GM12801 (cell line): ENCODE measurements around the gene TPCN2.

ENCODE experiments used
- CTCF ChIP-seq: IDR thresholded peaks from one replicate; pipeline ENCODE4 v1.5.1; 2011; ENCODE audit warnings: control low read depth; ENCODE audit not compliant: insufficient read length; ENCODE audit errors: extremely low read depth

TPCN2 gene

DNA sequence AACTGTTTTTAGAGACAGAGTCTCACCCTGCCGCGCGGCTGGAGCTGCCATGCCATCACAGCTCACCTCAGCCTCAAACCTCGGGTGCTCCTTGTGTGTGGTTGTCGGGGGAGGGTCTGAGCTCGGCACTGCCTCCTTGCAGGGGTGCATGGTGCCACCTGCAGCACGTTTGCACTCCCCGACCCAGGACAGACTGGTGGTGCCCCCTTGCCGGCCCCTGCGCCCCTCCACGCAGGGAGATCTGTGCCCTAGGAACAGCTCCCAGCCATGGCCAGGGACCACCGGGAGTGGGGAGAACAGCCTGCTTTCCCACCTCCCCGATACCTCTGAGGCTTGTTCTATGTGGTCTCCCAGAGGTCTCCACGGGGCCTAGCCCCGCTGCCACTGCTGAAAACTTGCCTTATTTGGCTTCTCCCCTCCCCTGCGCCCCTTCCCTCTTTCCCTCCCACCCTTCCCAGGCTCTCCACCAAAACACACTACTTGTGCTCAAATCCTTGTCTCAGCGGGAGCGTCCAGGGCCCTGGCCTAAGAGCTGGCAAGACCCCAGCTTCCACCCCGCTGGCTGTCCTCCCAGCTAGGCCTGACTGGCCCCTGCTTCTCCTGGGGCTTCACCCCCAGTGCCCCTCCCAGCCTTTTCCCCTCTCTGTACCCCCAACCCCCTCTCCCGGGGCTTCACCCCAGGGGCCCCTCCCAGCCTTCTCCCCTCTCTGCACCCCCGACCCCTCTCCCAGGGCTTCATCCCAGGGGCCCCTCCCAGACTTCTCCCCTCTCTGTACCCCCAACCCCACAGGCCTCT is 13.4 kb upstream of the TPCN2 start:
- TF ChIP-seq CTCF: no peak

GRCh38 chr11:69035946-69036340 is 12.8 kb upstream of the TPCN2 start:
- TF ChIP-seq CTCF: no peak

DNA sequence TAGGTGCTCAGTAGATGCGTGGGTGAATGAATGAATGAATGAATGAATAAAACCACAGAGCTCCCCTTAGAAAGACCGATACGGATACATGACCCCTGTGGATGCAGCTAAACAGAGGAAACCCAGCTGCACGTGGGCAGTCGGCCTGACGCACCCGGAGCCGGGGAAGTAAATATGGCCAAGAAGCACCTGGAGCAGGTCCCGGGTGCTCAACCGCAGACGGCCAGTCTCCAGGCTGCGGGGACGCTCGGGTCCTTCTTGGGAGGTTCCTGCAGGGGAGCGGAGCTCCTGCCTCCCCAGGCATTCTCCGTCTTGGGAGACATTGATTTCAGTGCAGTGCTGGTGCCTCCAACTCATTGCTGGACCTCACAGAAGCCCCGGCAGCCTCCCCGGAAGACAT is 11.7 kb upstream of the TPCN2 start:
- TF ChIP-seq CTCF: no peak

DNA sequence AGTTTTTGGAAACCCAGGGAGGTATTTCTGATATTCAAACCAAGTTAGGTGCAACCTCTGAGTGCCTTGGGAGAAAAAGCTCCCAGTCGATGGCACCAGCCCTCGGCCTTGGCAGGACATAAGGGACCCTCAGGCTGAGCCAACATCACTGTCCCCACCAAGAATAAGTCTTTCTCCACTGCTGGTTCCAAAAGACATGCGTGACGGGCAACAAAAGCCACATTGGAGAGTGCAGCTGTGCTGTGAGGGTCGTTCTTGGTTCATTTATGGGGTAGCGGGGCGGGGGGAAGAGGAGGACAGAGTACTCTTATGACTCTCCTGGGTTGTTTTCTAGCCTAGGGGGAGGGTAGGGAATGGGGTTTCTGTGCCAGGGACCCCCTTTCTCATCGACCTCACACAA is 11.2 kb upstream of the TPCN2 start:
- TF ChIP-seq CTCF: no peak

GRCh38 chr11:69039501-69039900 is 9.2 kb upstream of the TPCN2 start:
- TF ChIP-seq CTCF: no peak

- TF ChIP-seq CTCF: no peak
Observed at GRCh38 chr11:69040051-69040450, 8.7 kb upstream of the TPCN2 start.

GRCh38 chr11:69040581-69041260 is 8.0 kb upstream of the TPCN2 start:
- TF ChIP-seq CTCF: no peak
